ENCODE measurements around the gene TMPRSS6. TPM values are rescaled to one million over a fixed set of nuclear protein-coding genes. Genes with fewer than 3 reads are reported as not detected.

Gene TMPRSS6
- total RNA-seq, 1 experiment from 2014 or later: 0.79 TPM

DNA sequence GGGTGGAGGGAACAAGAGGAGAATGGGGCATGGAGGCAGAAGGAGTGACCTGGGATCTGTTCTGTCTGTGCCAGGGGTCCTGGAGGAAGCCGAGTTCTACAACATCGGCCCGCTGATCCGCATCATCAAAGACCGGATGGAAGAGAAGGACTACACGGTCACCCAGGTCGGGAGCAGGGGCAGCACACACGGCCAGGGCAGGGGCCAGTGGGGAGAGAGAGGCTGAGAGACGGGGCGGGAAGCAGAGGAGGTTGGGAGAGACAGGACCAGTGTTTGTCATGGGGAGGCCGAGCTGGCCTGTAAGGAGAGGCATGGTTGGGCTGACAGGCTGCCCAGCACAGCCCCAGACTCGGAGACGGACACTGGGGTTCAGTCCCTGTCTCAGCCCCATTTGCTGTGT lies 53.3 kb downstream of the TMPRSS6 start:
- POLR2A ChIA-PET (ENCODE audit: unreplicated experiment): no interaction called here
- no TSS peak for BruUV-seq (replicated peaks)

DNA sequence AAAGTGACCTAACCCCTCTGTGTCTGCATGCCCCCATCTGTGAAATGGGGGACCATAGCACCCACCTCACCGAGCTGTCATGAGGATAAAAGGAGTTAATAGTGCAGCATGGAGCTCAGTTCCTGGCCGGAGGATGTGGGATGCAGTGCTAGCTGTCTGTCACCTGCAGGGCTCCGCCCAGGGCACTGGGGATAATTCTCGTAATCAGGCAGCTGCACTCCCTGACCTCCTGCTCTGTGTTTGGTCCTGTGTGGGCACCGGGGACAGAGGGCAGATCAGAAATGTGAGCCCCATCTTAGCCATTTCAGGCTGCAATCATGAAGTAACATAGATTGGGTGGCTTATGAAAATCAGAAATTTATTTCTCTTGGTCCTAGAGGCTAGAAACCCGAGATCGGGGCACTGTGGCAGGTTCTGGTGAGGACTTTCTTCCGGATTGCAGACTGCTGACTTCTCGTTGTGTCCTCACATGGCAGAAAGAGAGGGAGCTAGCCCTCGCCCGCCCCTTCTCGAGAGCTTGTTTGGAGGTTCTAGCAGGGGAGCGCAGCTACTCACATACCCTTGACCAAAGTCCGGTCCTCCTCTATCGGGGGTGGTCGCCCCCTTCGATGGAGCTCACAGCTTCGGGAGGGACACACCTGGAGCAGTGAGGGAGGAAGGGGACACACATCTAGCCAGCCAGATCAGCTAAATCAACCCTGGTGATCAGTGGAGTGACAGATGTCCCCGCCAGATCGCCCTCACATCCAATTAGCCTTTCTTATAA lies 54.7 kb downstream of the TMPRSS6 start:
- no peaks in the 10 kb centered on the region for H3F3A ChIP-seq (ENCODE audit: insufficient read depth, low read depth)
- ChIA-PET POLR2A (ENCODE audit: unreplicated experiment) (interaction anchor here (0.5 kb wide), 1 partner anchor 190 kb away, joined by 3 read pairs; no protein-coding TSS in a partner anchor), CTCF (interaction anchor here (0.6 to 1.0 kb wide), 2 partner anchors 42 to 145 kb away, joined by 3 to 13 read pairs; no protein-coding TSS in a partner anchor)
- no peak overlapping the region for H2AFZ ChIP-seq
- no peaks in the 10 kb centered on the region for H4K20me1 ChIP-seq (ENCODE audit: insufficient read depth)
- intact Hi-C loops (cut with micrococcal nuclease; ENCODE audit: unreplicated experiment): no loop called here
- H3K9me3 ChIP-seq (ENCODE audit: insufficient read depth, low read depth): no peaks in the 10 kb centered on the region
- no peak overlapping the region for H3K4me2 ChIP-seq
- no peak overlapping the region for H3K27ac ChIP-seq
- H3K27me3 ChIP-seq (ENCODE audit: insufficient read depth, low read depth): no peaks in the 10 kb centered on the region
- TF ChIP-seq, protein P1, sequence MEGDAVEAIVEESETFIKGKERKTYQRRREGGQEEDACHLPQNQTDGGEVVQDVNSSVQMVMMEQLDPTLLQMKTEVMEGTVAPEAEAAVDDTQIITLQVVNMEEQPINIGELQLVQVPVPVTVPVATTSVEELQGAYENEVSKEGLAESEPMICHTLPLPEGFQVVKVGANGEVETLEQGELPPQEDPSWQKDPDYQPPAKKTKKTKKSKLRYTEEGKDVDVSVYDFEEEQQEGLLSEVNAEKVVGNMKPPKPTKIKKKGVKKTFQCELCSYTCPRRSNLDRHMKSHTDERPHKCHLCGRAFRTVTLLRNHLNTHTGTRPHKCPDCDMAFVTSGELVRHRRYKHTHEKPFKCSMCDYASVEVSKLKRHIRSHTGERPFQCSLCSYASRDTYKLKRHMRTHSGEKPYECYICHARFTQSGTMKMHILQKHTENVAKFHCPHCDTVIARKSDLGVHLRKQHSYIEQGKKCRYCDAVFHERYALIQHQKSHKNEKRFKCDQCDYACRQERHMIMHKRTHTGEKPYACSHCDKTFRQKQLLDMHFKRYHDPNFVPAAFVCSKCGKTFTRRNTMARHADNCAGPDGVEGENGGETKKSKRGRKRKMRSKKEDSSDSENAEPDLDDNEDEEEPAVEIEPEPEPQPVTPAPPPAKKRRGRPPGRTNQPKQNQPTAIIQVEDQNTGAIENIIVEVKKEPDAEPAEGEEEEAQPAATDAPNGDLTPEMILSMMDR (conservative IDR thresholded peaks at IDR 0.05): no peak
- TF ChIP-seq EZH2 (IDR thresholded peaks at IDR 0.05; ENCODE audit: low read depth): no peak
- peaks cover 7% of the 10 kb centered on the region; the same call in 1 of the 2 replicates for H3K4me1 ChIP-seq (replicated peaks; ENCODE audit: insufficient read depth)
- no peaks in the 10 kb centered on the region for H3K9me2 ChIP-seq (ENCODE audit: insufficient read depth)
- no TSS peak for BruUV-seq (replicated peaks)
- no peaks in the 10 kb centered on the region for H3K79me2 ChIP-seq (ENCODE audit: low read depth)
- no peak for DNase-seq
- no peak overlapping the region for H3K4me3 ChIP-seq
- H3K36me3 ChIP-seq (ENCODE audit: low read depth): no peaks in the 10 kb centered on the region

More for the DNA sequence above, 53.3 kb downstream of the TMPRSS6 start:
- intact Hi-C loops (cut with micrococcal nuclease; ENCODE audit: unreplicated experiment): no loop called here
- Histone ChIP-seq H3K4me3 (no peak overlapping the region), H4K20me1 (ENCODE audit: insufficient read depth) (no peaks in the 10 kb centered on the region), H3K4me1 (replicated peaks; ENCODE audit: insufficient read depth) (peaks cover 7% of the 10 kb centered on the region; the same call in 1 of the 2 replicates), H3K9me2 (ENCODE audit: insufficient read depth) (no peaks in the 10 kb centered on the region), H3K4me2 (no peak overlapping the region), H3K27me3 (ENCODE audit: insufficient read depth, low read depth) (no peaks in the 10 kb centered on the region), H3K9me3 (ENCODE audit: insufficient read depth, low read depth) (no peaks in the 10 kb centered on the region), H2AFZ (no peak overlapping the region), H3F3A (ENCODE audit: insufficient read depth, low read depth) (no peaks in the 10 kb centered on the region), H3K79me2 (ENCODE audit: low read depth) (no peaks in the 10 kb centered on the region), H3K36me3 (ENCODE audit: low read depth) (no peaks in the 10 kb centered on the region), H3K27ac (no peak overlapping the region)
- TF ChIP-seq EZH2 (IDR thresholded peaks at IDR 0.05; ENCODE audit: low read depth): no peak
- TF ChIP-seq, protein P1 (conservative IDR thresholded peaks at IDR 0.05): no peak
- DNase-seq: no peak
- CTCF ChIA-PET: no interaction called here

DNA sequence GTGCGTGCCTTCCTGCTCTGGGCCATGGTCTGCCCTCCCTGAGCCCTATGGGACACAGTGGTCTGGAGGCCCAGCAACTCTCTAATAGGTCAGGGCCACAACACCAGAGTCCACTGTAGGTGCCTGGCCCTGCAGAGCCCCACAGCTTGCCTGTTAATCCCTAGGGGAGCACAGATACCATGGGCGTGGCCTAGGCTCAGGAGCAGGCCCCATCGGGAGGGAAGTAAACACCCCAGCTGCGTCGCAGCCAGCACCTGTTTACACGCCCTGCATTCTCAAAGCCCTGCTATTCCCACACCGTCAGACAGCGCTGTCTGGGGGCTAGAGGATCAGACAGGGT lies 55.5 kb downstream of the TMPRSS6 start:
- H3K27ac ChIP-seq: no peak overlapping the region
- H3F3A ChIP-seq (ENCODE audit: insufficient read depth, low read depth): no peaks in the 10 kb centered on the region
- POLR2A ChIA-PET (ENCODE audit: unreplicated experiment): interaction anchor here (0.5 to 0.7 kb wide), 2 partner anchors 191 to 194 kb away, joined by 3 to 4 read pairs; no protein-coding TSS in a partner anchor
- H3K79me2 ChIP-seq (ENCODE audit: low read depth): no peaks in the 10 kb centered on the region
- H3K9me3 ChIP-seq (ENCODE audit: insufficient read depth, low read depth): no peaks in the 10 kb centered on the region
- no peak for TF ChIP-seq EZH2 (IDR thresholded peaks at IDR 0.05; ENCODE audit: low read depth)
- TF ChIP-seq, protein P1 (conservative IDR thresholded peaks at IDR 0.05): no peak
- H3K9me2 ChIP-seq (ENCODE audit: insufficient read depth): no peaks in the 10 kb centered on the region
- H3K4me1 ChIP-seq (replicated peaks; ENCODE audit: insufficient read depth): peaks cover 7% of the 10 kb centered on the region; the same call in 1 of the 2 replicates
- BruUV-seq (replicated peaks): no TSS peak
- CTCF ChIA-PET: interaction anchor here (0.6 kb wide), 1 partner anchor 43 kb away, joined by 3 read pairs; no protein-coding TSS in a partner anchor
- no peak overlapping the region for H3K4me2 ChIP-seq
- H3K36me3 ChIP-seq (ENCODE audit: low read depth): no peaks in the 10 kb centered on the region
- no peak for DNase-seq
- no peaks in the 10 kb centered on the region for H3K27me3 ChIP-seq (ENCODE audit: insufficient read depth, low read depth)
- no peak overlapping the region for H3K4me3 ChIP-seq
- H4K20me1 ChIP-seq (ENCODE audit: insufficient read depth): no peaks in the 10 kb centered on the region
- intact Hi-C loops (cut with micrococcal nuclease; ENCODE audit: unreplicated experiment): no loop called here
- no peak overlapping the region for H2AFZ ChIP-seq
